Left ventricle myocardium inferior (tissue), 1 donor: ENCODE data around the gene COP1. TPM values are rescaled to one million over a fixed set of nuclear protein-coding genes. Genes with fewer than 3 reads are reported as not detected.

Experiments used
- DNase-seq: peaks from one replicate; pipeline ENCODE4 v3.0.0-alpha.2; 2020
- H3K27ac ChIP-seq: fragments of 200-600 bp; replicated peaks from 2 replicates; pipeline ENCODE4 v1.8.0; 2021
- H3K27me3 ChIP-seq: fragments of 200-600 bp; 2 replicates; pipeline ENCODE4 v1.8.0; 2021; ENCODE audit warnings: low read depth
- H3K36me3 ChIP-seq: fragments of 200-600 bp; 2 replicates; pipeline ENCODE4 v1.8.0; 2021
- H3K4me1 ChIP-seq: fragments of 200-600 bp; 2 replicates; pipeline ENCODE4 v1.8.0; 2021
- H3K4me3 ChIP-seq: fragments of 200-600 bp; 2 replicates; pipeline ENCODE4 v1.8.0; 2021; ENCODE audit warnings: mild to moderate bottlenecking, moderate library complexity
- H3K9me3 ChIP-seq: fragments of 200-600 bp; replicated peaks from 2 replicates; pipeline ENCODE4 v1.8.0; 2021
- intact Hi-C: fragments of 100-400 bp; cut with micrococcal nuclease; formaldehyde crosslinking; loops from one replicate; pipeline ENCODE4 v1.11.0; 2022
- total RNA-seq: library from RNA; stranded (reverse); fragmentation: NEBNext Ultra II Directional; extraction: Animal tissue kit (Norgen Biotek cat#: 25700); gene quantifications from one replicate; pipeline ENCODE4 v1.2.1, GENCODE V29; 2021
- TF ChIP-seq, protein P1 (sequence below): fragments of 200-600 bp; IDR thresholded peaks from 2 replicates; pipeline ENCODE4 v1.8.0; 2021; ENCODE audit warnings: antibody characterized with exemption, mild to moderate bottlenecking, borderline replicate concordance
- donor health status: DM: no; HTN: yes; CAD: no; lungs with severe emphysema.

The COP1 gene
- total RNA-seq, 1 donor from 2014 or later: 22.6 TPM

- TF ChIP-seq, protein P1, sequence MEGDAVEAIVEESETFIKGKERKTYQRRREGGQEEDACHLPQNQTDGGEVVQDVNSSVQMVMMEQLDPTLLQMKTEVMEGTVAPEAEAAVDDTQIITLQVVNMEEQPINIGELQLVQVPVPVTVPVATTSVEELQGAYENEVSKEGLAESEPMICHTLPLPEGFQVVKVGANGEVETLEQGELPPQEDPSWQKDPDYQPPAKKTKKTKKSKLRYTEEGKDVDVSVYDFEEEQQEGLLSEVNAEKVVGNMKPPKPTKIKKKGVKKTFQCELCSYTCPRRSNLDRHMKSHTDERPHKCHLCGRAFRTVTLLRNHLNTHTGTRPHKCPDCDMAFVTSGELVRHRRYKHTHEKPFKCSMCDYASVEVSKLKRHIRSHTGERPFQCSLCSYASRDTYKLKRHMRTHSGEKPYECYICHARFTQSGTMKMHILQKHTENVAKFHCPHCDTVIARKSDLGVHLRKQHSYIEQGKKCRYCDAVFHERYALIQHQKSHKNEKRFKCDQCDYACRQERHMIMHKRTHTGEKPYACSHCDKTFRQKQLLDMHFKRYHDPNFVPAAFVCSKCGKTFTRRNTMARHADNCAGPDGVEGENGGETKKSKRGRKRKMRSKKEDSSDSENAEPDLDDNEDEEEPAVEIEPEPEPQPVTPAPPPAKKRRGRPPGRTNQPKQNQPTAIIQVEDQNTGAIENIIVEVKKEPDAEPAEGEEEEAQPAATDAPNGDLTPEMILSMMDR: peak; percentile 21
- H3K4me1 ChIP-seq: peaks cover 5% of the 10 kb centered on the region
- H3K27me3 ChIP-seq: no peaks in the 10 kb centered on the region
- peaks cover 16% of the 10 kb centered on the region for H3K36me3 ChIP-seq
- H3K9me3 ChIP-seq: peaks cover 25% of the 10 kb centered on the region
- no peak for DNase-seq
- H3K4me3 ChIP-seq: no peak overlapping the region
- intact Hi-C loops: no loop called here
- no peak overlapping the region for H3K27ac ChIP-seq
Measured at GRCh38 chr1:176119549-176119948, 87.5 kb downstream of the COP1 start.

- intact Hi-C loops: no loop called here
Measured at GRCh38 chr1:176118985-176119384, 88.1 kb downstream of the COP1 start.

GRCh38 chr1:176111835-176112234, 95.3 kb downstream of the COP1 start:
- peaks cover 21% of the 10 kb centered on the region for H3K36me3 ChIP-seq
- H3K4me3 ChIP-seq: no peak overlapping the region
- H3K27me3 ChIP-seq: no peaks in the 10 kb centered on the region
- DNase-seq: no peak
- H3K4me1 ChIP-seq: peaks cover 8% of the 10 kb centered on the region
- TF ChIP-seq, protein P1: no peak
- H3K9me3 ChIP-seq: no peaks in the 10 kb centered on the region
- no peak overlapping the region for H3K27ac ChIP-seq
- intact Hi-C loops: no loop called here

More at GRCh38 chr1:176118985-176119384, 88.1 kb downstream of the COP1 start:
- Histone ChIP-seq H3K9me3 (peaks cover 24% of the 10 kb centered on the region), H3K4me1 (peaks cover 5% of the 10 kb centered on the region), H3K27ac (no peak overlapping the region), H3K27me3 (no peaks in the 10 kb centered on the region), H3K4me3 (no peak overlapping the region), H3K36me3 (peaks cover 16% of the 10 kb centered on the region)
- no peak for DNase-seq
- TF ChIP-seq, protein P1: no peak

GRCh38 chr1:176110203-176110602, 96.9 kb downstream of the COP1 start:
- Histone ChIP-seq H3K36me3 (peaks cover 28% of the 10 kb centered on the region), H3K4me1 (peaks cover 8% of the 10 kb centered on the region), H3K9me3 (no peaks in the 10 kb centered on the region), H3K4me3 (no peak overlapping the region), H3K27ac (no peak overlapping the region), H3K27me3 (no peaks in the 10 kb centered on the region)
- TF ChIP-seq, protein P1: no peak
- no peak for DNase-seq
- intact Hi-C loops: no loop called here

DNA sequence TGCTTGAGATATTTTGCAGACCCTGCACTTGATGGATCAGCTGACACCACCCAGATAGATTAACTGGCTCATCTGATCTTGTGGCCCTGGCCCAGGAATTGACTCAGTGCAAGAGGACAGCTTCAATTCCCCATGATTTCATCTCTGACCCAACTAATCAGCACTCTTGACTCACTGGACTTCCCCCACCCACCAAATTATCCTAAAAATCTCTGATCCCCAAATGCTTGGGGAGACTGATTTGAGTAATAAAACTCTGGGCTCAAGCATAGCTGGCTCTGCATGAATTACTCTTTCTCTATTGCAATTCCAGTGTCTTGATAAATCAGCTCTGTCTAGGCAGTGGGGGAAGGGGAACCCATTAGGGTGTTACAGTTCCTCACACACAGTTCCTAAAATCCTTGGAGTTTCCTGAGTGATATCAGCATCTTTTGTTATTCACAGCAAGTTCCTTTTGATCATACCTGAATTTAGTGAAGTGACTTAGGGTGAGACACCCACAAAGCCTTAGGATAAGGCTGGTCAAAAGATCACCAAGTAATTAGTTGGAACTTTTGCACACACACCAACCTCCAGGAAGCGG, 104.2 kb downstream of the COP1 start:
- no peaks in the 10 kb centered on the region for H3K4me1 ChIP-seq
- TF ChIP-seq, protein P1: no peak
- intact Hi-C loops: no loop called here
- no peak overlapping the region for H3K4me3 ChIP-seq
- H3K27ac ChIP-seq: no peak overlapping the region
- peaks cover 63% of the 10 kb centered on the region for H3K36me3 ChIP-seq
- no peak for DNase-seq
- H3K27me3 ChIP-seq: no peaks in the 10 kb centered on the region
- H3K9me3 ChIP-seq: peaks cover 34% of the 10 kb centered on the region
